ENCODE measurements around the gene SF3B1.

GRCh38 chr2:197398913-197399312, 35.9 kb downstream of the SF3B1 start:
- TF ChIP-seq POLR2A (IDR thresholded peaks at IDR 0.05; ENCODE audit: low read depth, low read length): no peak
- TF ChIP-seq TAF1 (IDR thresholded peaks at IDR 0.05; ENCODE audit: low read depth, low read length): no peak
- TF ChIP-seq POLR2AphosphoS5 (IDR thresholded peaks at IDR 0.05; ENCODE audit: low read depth, low read length): no peak
- no peak for TF ChIP-seq PAX5 (IDR thresholded peaks at IDR 0.05; ENCODE audit: insufficient read depth, low read length, severe bottlenecking)
- TF ChIP-seq SPI1 (IDR thresholded peaks at IDR 0.05; ENCODE audit: low read depth, low read length): no peak
- no peak for TF ChIP-seq POU2F2 (IDR thresholded peaks at IDR 0.05; ENCODE audit: low read depth, low read length)

Data from GM12891 (cell line).